ENCODE results near the gene FAHD2A.

Gene FAHD2A

DNA sequence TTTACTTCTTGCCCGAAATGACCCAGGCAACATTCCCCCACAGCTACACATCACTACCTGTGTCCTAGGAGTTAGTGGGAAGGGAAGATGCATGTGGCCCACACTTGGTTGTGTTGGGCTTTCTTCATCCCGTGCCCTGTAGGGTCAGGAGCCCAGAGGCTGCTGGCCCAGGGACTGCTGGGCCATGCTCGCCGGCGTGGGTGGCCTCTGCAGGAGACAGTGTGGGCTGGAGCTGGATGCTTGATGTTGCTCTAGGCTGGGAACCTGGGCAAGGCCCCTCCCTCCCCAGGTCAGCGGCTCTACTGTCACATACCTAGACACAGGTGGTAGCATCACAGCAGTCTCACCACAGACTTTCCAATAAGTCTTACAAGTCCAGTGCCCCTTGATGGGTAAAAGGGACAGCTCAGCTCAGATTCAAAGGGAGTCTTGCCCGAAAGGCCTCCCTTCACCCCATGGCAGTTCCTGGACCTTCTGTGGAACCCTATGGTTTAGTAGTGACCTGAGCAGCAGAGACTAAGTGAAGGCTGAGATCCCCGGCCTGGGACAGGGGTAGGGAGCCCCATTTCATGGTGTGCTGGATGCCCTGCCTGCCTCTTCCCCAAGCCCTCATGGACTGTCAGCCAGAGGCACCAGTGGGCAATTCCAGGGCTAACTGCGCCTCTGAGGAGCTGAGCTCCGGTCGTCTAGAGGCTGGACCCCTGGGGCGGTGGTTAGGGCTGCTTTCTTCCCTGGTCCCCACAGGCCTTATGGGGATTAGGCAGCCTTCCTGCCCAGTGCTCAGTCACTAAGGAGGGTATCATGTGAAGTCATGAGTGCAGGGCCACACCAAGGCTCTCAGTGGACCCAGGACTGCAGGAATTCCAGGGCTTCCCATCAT lies 45.4 kb upstream of the FAHD2A start:
- no peak for DNase-seq (ENCODE audit: extremely low read depth, low read depth)
- no peak overlapping the region for H3K4me3 ChIP-seq (replicated peaks; ENCODE audit: low read depth, low read length)
- TF ChIP-seq, protein P1, sequence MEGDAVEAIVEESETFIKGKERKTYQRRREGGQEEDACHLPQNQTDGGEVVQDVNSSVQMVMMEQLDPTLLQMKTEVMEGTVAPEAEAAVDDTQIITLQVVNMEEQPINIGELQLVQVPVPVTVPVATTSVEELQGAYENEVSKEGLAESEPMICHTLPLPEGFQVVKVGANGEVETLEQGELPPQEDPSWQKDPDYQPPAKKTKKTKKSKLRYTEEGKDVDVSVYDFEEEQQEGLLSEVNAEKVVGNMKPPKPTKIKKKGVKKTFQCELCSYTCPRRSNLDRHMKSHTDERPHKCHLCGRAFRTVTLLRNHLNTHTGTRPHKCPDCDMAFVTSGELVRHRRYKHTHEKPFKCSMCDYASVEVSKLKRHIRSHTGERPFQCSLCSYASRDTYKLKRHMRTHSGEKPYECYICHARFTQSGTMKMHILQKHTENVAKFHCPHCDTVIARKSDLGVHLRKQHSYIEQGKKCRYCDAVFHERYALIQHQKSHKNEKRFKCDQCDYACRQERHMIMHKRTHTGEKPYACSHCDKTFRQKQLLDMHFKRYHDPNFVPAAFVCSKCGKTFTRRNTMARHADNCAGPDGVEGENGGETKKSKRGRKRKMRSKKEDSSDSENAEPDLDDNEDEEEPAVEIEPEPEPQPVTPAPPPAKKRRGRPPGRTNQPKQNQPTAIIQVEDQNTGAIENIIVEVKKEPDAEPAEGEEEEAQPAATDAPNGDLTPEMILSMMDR (IDR thresholded peaks at IDR 0.05; ENCODE audit: low read depth, low read length, missing control alignments) = no peak

DNA sequence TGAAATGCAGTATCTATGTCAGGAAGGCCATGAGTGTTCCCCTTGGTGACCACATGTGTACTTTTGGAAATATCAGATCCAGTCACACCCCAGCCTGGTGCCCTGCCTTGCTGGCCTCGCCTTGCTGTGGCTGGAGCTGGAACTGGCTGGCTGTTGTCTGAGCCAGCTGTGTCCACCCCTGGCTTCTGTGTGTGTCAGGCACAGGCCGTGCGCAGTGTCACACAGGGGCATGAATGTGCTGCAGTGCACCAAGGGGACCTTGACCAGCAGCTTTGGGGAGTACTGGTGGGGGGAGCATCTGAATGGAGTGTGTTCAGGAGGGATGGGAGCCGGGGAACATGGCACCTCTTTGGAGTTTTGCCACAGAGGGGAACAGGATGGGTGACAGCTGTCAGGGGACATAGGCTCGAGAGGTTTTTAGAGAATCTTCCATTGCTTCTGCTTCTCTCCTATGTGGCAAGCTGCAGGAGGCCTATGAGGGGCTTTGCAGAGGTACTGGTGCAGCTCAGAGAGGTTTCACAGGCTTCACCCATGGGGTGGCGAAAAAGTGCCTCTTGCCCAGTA lies 44.7 kb upstream of the FAHD2A start:
- H3K4me3 ChIP-seq (replicated peaks; ENCODE audit: low read depth, low read length) = no peak overlapping the region
- DNase-seq (ENCODE audit: extremely low read depth, low read depth) = no peak
- TF ChIP-seq, protein P1 (IDR thresholded peaks at IDR 0.05; ENCODE audit: low read depth, low read length, missing control alignments) = no peak

GRCh38 chr2:95359031-95359430 lies 43.5 kb upstream of the FAHD2A start:
- DNase-seq (ENCODE audit: extremely low read depth, low read depth) = no peak
- H3K4me3 ChIP-seq (replicated peaks; ENCODE audit: low read depth, low read length) = no peak overlapping the region
- TF ChIP-seq, protein P1 (IDR thresholded peaks at IDR 0.05; ENCODE audit: low read depth, low read length, missing control alignments) = no peak

GRCh38 chr2:95359501-95359930 lies 43.0 kb upstream of the FAHD2A start:
- TF ChIP-seq, protein P1 (IDR thresholded peaks at IDR 0.05; ENCODE audit: low read depth, low read length, missing control alignments) = no peak
- H3K4me3 ChIP-seq (replicated peaks; ENCODE audit: low read depth, low read length) = no peak overlapping the region
- DNase-seq (ENCODE audit: extremely low read depth, low read depth) = no peak

DNA sequence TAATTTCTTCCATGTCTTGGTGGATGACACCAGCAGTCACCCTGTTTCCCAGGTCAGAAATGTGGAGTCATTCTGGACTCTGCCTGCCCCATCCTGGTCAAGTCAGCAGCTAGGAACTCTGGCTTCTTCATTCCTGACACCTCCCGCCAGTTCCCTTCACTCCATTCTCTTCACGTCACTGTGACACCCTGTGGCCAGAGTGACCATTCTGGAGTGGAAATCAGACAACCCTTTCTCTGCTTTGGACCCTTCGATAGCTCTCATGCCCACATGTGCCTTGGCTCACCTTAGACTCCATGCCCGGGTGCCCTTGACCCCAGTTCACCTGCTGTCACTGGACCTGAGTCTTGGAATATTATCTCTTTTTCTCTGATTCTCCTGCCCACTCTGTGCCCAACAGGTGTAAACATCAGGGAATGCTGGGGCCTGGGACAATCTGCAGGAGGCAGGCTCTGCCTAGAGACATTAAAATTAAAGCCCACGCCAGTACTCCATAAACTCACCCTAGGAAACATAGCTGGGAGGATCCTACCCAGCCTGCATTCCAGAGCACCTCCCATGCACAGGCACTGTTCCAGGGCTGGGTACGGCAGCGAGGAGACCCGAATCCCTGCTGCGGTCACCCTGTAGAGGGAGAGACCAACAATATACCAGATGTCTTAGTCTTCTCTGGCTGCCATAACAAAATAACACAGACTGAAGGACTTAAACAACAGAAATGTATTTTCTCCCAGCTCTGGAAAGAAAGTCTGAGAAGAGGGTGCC lies 41.1 kb upstream of the FAHD2A start:
- TF ChIP-seq, protein P1 (IDR thresholded peaks at IDR 0.05; ENCODE audit: low read depth, low read length, missing control alignments) = no peak
- H3K4me3 ChIP-seq (replicated peaks; ENCODE audit: low read depth, low read length) = no peak overlapping the region
- no peak for DNase-seq (ENCODE audit: extremely low read depth, low read depth)

DNA sequence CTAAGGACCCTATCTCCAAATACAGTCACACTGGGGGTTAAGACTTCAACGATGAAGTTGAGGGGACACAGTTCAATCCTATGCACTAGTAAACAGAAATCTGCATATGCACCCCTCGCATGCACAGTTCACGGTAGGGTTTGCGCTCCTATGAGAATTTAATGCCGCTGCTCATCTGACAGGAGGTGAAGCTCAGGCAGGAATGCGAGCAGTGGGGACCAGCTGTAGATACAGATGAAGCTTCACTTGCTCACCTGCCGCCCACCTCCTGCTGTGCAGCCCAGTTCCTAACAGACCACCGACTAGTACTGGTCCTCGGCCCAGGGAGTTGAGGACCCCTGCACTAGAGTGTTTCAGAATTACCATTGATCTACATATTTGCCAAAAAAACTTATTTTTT lies 40.0 kb upstream of the FAHD2A start:
- TF ChIP-seq, protein P1 (IDR thresholded peaks at IDR 0.05; ENCODE audit: low read depth, low read length, missing control alignments) = no peak
- DNase-seq (ENCODE audit: extremely low read depth, low read depth) = no peak
- no peak overlapping the region for H3K4me3 ChIP-seq (replicated peaks; ENCODE audit: low read depth, low read length)

All from HFF-Myc (cell line).